Epithelial cell of alveolus of lung (primary cell): ENCODE measurements around the gene COL4A6. TPM values are rescaled to one million over a fixed set of nuclear protein-coding genes. Genes with fewer than 3 reads are reported as not detected.

Experiments used
- total RNA-seq: library from RNA; depleted of rRNA; stranded (reverse); fragments of >200 nt; gene quantifications from 2 replicates; pipeline ENCODE4 v1.2.1, GENCODE V29; 2015

Gene COL4A6
- 16.4 and 74.3 TPM in 2 replicates for total RNA-seq

GRCh38 chrX:108438110-108438623 lies at the start of gene COL4A6:
TSS of gene COL4A6 (minus strand) at chrX:108438422. CDS start at chrX:108438196, 226 bp downstream.

GRCh38 chrX:108439426-108439942 lies 1.3 kb upstream of the COL4A6 start, which contains the start of gene COL4A5:
TSS of gene COL4A5 (plus strand) at chrX:108439838. CDS start at chrX:108440126, 288 bp downstream.

Other genes starting within 250 kb of the COL4A6 start
- gene COL4A5, start 1.4 kb upstream of the COL4A6 start, total RNA-seq = 67.9 and 153 TPM in 2 replicates